Progenitor cell of endocrine pancreas (in vitro differentiated cells): Measurements from ENCODE around the gene WIPF2. TPM values are rescaled to one million over a fixed set of nuclear protein-coding genes. Genes with fewer than 3 reads are reported as not detected.
"Not testable (repeated sequence)": the region's sequence is repeated elsewhere in the genome, so short reads cannot be mapped to it uniquely, and the experiment has no call there.

Experiments
- DNase-seq: peaks from one replicate; pipeline ENCODE4 v3.0.0; 2021; ENCODE audit warnings: low spot score; ENCODE audit not compliant: unreplicated experiment
- H3K27ac Mint-ChIP-seq: 2 replicates; pipeline ENCODE4 v1.8.0; 2021; ENCODE audit warnings: mild to moderate bottlenecking, moderate library complexity, mixed read lengths
- H3K27me3 Mint-ChIP-seq: 2 replicates; pipeline ENCODE4 v1.8.0; 2021; ENCODE audit warnings: mixed read lengths
- H3K36me3 Mint-ChIP-seq: 2 replicates; pipeline ENCODE4 v1.8.0; 2022; ENCODE audit warnings: mixed read lengths; ENCODE audit not compliant: insufficient read depth
- H3K4me1 Mint-ChIP-seq: 2 replicates; pipeline ENCODE4 v1.8.0; 2021; ENCODE audit warnings: low read depth, mixed read lengths
- H3K4me3 Mint-ChIP-seq: 2 replicates; pipeline ENCODE4 v1.8.0; 2021; ENCODE audit warnings: low read depth, mild to moderate bottlenecking, moderate library complexity, mixed read lengths
- H3K9me3 Mint-ChIP-seq: 2 replicates; pipeline ENCODE4 v1.8.0; 2021; ENCODE audit warnings: low read depth, mixed read lengths
- total RNA-seq: library from RNA; stranded (reverse); gene quantifications from 2 replicates; pipeline ENCODE4 v1.2.1, GENCODE V29; 2021
- TF ChIP-seq, protein P1 (sequence below): fragments of 200-600 bp; sonication (generic); IDR thresholded peaks from one replicate; pipeline ENCODE4 v1.5.0; 2021; ENCODE audit warnings: antibody characterized with exemption, mild to moderate bottlenecking; ENCODE audit not compliant: unreplicated experiment

WIPF2 gene
- total RNA-seq, 1 donor from 2014 or later, result 38.2 TPM

DNA sequence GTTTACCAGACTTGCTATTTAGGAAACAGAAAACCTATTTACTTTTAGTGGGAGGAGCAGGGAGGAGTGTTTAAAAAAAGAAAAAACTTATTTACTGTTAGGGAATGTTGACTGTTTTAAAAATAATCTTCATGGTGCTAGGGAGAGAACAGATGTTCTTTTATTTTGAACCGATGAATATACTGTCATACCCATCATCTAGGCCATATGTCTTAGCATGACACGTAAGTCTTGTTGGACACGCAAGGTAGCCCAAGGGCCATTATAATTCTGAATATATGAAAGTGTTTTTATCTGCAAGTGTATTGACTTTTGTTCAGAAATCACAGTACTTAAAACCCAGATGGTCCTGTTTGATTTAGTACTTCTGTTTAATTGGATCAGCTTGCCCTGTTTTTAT lies 11.6 kb downstream of the WIPF2 start:
- H3K27ac Mint-ChIP-seq, result no peak overlapping the region
- TF ChIP-seq, protein P1, sequence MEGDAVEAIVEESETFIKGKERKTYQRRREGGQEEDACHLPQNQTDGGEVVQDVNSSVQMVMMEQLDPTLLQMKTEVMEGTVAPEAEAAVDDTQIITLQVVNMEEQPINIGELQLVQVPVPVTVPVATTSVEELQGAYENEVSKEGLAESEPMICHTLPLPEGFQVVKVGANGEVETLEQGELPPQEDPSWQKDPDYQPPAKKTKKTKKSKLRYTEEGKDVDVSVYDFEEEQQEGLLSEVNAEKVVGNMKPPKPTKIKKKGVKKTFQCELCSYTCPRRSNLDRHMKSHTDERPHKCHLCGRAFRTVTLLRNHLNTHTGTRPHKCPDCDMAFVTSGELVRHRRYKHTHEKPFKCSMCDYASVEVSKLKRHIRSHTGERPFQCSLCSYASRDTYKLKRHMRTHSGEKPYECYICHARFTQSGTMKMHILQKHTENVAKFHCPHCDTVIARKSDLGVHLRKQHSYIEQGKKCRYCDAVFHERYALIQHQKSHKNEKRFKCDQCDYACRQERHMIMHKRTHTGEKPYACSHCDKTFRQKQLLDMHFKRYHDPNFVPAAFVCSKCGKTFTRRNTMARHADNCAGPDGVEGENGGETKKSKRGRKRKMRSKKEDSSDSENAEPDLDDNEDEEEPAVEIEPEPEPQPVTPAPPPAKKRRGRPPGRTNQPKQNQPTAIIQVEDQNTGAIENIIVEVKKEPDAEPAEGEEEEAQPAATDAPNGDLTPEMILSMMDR, result no peak
- no peak for DNase-seq

DNA sequence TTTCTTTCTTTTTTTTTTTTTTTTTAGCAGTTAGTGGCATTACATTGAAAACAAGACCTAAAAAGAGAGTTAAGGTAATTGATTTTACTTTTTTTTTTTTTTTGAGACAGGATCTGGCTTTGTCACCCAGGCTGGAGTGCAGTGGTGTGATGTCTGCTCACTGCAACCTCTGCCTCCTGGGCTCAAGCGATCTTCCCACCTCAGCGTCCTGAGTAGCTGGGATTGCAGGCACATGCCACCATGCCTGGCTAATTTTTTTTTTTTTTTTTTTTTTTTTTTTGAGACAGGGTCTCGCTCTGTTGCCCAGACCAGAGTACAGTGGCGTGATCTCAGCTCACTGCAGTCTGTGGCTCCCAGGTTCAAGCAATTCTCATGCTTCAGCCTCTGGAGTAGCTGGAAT lies 12.8 kb downstream of the WIPF2 start:
- not testable (repeated sequence) for H3K4me1 Mint-ChIP-seq, H3K4me3 Mint-ChIP-seq, H3K27ac Mint-ChIP-seq, H3K27me3 Mint-ChIP-seq, H3K9me3 Mint-ChIP-seq, DNase-seq
- H3K36me3 Mint-ChIP-seq, result peaks cover 13% of the 10 kb centered on the region

More for the DNA sequence above, 11.6 kb downstream of the WIPF2 start:
- Mint-ChIP-seq H3K9me3 (no peaks in the 10 kb centered on the region), H3K27me3 (no peaks in the 10 kb centered on the region), H3K36me3 (peaks cover 13% of the 10 kb centered on the region), H3K4me1 (no peaks in the 10 kb centered on the region), H3K4me3 (no peak overlapping the region)

DNA sequence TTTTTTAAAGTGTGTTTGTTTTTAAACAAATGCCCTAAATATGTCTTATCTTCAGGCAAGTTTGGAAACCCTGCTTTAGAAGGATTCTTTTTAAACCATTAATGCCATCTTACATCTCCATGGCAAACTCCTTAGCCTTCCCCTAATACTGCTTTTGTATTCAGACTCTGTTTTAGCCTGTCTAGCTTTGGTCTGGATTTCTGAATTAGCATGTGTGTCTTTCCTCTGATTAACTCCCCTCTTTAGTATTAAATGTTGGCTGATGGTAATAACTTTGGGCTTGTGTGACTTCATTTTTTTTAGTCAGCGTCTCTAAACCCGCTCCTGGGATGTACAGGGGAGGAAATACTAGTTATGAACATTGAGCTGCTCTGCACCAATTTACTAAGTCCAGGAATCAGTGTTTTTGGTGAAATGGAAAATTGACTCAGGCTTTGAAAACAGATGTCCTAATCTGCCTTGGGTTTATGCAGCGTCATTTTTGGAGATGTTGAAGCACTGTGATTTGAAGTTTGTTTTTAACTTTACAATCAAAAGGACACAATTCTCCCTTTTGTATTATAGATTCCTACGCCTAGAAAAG lies 22.2 kb downstream of the WIPF2 start:
- no peaks in the 10 kb centered on the region for H3K9me3 Mint-ChIP-seq
- peaks cover 2% of the 10 kb centered on the region for H3K36me3 Mint-ChIP-seq
- H3K4me3 Mint-ChIP-seq, result no peak overlapping the region
- peak overlapping the region; percentile 26 for H3K27ac Mint-ChIP-seq
- H3K4me1 Mint-ChIP-seq, result peaks cover 7% of the 10 kb centered on the region
- no peaks in the 10 kb centered on the region for H3K27me3 Mint-ChIP-seq
- TF ChIP-seq, protein P1, result no peak
- no peak for DNase-seq

DNA sequence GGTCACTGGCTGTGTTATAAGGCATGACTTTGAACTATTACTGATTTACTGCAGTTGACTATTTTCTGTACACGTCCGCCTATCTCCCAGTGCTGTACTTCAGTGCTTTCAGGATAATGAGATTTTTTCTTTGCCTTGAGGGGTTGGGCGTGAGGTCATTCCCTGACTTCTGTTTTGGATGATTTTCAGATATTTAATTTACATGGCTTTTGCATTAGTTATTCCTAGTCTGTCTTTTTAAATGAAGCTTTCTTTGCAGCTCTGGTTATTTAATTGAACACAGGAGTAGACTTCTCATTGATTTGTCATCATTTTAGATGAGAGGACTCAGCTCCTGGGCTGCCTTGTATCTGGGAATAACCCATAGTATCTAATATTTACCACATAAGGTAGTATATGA lies 23.7 kb downstream of the WIPF2 start:
- Mint-ChIP-seq H3K4me1 (peaks cover 7% of the 10 kb centered on the region), H3K27ac (no peak overlapping the region)

DNA sequence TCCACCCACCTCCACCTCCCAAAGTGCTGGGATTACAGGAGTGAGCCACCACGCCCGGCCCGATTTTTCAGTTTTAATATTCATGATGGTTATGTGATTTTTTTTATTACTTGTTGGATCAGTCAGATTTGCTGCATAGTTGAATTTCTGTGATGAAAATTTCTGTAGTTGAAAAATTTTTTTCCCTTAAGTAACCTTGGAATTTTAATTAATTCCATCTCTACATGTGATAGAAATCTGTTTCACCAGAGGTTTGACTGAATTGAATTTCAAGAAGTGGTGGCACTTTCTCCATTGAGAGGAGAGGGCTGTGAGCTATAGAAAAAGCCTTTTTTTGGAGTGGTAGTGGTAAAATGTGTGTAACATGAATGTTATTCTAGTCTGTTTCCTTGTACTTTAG lies 24.7 kb downstream of the WIPF2 start:
- TF ChIP-seq, protein P1, result no peak
- no peak for DNase-seq
- Mint-ChIP-seq H3K9me3 (no peaks in the 10 kb centered on the region), H3K4me1 (peaks cover 7% of the 10 kb centered on the region), H3K27ac (no peak overlapping the region), H3K4me3 (no peak overlapping the region), H3K27me3 (no peaks in the 10 kb centered on the region), H3K36me3 (peaks cover 2% of the 10 kb centered on the region)

More for the DNA sequence above, 23.7 kb downstream of the WIPF2 start:
- no peaks in the 10 kb centered on the region for H3K27me3 Mint-ChIP-seq
- TF ChIP-seq, protein P1, result no peak
- no peak overlapping the region for H3K4me3 Mint-ChIP-seq
- H3K36me3 Mint-ChIP-seq, result peaks cover 2% of the 10 kb centered on the region
- no peak for DNase-seq
- H3K9me3 Mint-ChIP-seq, result no peaks in the 10 kb centered on the region

DNA sequence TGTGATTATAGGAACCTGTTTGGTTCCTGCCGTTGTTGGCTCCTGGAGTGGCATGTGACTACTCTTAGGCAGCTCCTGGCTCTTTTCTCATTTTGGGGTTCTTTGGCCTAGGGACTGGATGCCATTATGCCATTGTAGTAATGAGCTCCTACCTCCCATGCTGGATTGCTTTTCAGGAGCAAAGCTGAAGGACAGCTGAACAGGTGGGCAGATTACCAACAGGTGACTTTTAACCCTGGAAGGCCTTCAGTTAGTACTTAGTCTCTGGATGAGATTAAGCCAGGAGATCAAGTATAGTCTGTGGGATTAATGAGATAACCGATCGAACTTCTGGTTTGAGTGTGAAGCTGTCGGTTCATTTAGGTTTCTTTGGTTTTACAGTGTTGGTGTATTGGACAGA lies 25.2 kb downstream of the WIPF2 start:
- no peak overlapping the region for H3K4me3 Mint-ChIP-seq

More for the DNA sequence above, 25.2 kb downstream of the WIPF2 start:
- Mint-ChIP-seq H3K36me3 (peaks cover 2% of the 10 kb centered on the region), H3K27ac (no peak overlapping the region), H3K27me3 (no peaks in the 10 kb centered on the region), H3K4me1 (peaks cover 7% of the 10 kb centered on the region), H3K9me3 (no peaks in the 10 kb centered on the region)
- TF ChIP-seq, protein P1, result no peak
- no peak for DNase-seq
